EL (cell line): ENCODE data around the gene ZNF710.

Experiments
- DNase-seq: peaks from one replicate; pipeline ENCODE4 v3.0.0-alpha.2; 2016

The ZNF710 gene

GRCh38 chr15:90019611-90020010, 18.5 kb downstream of the ZNF710 start:
- DNase-seq, result no peak

DNA sequence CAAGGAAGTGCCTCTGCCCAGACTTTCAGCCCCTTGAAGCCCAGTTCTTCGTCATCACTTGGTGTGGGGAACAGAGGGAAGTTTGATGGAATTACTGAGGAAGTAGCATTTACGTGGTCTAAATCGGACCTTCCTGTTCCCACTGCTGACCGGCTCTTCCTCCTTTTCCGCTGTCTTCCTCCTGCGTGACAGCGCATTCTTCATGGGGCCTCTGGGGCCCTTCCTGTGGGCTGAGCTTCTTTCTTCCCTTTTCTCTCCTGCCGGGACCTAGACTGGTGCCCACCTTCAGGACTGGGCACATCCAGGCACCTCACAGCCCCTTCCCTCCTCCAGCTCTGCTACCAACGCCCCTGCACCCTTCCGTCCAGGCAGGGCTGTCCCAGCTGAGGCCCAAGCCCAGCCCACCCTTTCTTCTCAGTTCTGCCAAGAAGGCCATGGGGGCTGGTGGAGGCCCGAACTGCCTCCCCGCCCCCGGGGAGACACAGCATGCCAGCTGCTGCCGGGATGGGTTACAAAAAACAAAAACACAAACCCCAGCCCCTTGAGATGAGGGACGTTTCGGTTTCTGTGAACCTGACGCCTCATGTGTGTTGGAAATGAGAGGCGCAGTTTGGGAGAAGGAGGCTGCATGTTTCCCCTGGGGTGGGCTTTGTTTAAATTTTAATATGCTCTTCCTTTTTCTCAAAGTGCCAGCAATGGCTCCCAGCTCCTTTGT, 19.1 kb downstream of the ZNF710 start:
- DNase-seq, result no peak

DNA sequence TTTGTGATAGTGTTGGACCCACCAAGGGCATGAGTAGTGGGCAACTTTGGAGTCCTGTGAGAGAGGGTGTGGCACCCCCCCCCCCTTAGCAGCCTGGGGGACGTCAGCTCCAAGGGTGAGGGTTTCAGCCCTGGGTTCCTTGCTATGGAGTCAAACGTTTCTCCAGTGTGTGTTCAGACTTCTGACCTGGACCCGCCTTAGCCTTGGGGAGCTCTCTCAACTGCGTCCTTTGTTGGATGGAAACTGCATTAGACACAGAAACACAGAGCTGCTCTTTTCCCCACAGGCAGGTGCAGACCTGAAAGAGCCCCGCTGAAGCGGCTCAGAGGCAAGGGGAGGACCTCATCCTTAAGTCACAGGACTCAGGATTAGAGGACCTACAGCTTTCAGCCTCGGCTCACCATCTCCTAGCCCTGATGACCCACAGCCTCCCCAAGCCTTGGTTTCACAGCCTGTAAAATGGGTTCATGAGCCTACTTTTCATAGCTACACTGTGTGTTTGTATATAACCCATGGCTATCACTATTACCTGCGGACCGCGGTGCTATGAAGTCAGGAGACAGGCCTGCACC, 19.9 kb downstream of the ZNF710 start:
- no peak for DNase-seq

DNA sequence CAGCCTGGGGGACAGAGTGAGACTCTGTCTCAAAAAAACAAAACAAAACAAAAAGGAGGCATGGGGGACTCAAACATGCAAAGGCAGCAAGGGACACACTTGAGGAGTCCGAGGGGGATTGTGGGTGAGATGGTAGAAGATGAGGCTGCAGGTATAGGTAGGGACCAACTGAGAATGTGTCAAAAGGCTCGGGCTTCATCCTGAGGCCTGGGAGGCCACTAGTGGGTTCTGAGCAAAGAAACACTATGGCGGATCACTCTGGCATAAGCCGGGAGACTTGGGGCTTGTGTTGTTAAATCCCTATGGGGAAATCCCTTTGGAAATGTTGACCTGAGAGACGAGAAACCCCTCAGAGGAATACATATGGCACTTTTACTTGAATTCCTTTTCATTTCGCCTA, 21.2 kb downstream of the ZNF710 start:
- no peak for DNase-seq

- DNase-seq, result no peak
These were observed 22.0 kb downstream of the ZNF710 start for GRCh38 chr15:90022905-90023700.

DNA sequence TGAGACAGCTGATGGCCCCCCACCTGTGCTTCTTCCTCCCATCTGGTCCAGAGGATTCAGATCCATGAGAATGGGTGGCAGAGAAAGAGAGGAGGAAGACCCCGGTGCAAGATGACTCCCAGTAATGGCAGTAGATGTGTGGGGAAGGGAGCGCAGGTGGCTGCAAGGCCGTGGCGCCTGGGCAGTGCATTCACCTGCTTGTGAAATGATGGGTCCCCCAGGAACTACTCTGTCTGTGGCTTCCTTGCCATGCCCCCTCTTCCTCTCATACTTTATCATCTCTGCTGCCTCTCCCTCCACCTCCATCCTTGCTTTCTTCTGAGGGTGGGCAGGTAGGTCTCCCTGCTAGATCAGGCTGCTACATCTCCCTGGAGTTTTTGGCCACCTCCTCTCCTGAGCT, 23.3 kb downstream of the ZNF710 start:
- DNase-seq, result no peak

DNA sequence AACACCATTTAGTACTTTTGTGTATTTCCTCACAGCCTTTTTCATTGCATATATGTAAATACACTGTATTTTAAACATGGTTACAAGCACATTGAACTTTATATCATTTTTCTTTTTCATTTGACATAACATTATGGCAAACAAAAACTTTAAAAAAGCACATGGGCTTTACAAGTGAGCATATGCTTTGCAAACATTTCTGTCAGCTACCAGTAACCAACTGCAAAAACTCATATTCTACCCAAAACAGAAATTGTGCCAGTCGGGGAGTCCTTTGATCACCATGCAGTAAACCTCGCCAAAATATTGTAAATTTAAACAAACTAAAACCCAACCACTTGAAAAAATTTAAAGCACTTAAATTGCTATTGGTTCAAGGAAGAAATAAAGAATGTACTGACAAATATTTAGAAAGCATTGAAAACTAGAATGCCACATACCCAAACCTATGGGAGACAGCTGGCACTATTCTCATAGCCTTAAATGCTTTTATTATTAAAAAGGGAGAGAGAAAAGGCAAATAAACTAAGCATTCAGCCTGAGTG, 24.4 kb downstream of the ZNF710 start:
- DNase-seq, result no peak

- DNase-seq, result no peak
These were observed 27.3 kb downstream of the ZNF710 start for GRCh38 chr15:90028376-90028944.

DNA sequence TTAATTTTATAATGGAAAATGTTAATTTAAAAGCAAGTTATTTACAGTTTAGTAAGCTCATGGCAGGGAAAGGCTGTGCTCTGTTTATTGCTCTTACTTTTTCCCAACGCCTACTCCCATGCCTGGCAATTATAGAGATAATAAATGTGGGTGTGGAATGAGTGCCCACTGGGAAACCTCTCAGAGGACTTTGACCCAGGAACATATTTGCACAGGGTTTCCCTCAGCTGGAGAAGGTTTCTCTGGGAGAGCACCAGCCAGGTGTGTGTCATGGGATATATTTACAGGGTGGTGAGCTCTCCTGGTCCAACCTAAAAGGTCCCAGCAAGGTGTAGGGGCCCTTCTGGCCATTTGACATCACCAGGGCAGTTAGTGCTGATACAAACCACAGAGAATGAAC, 27.9 kb downstream of the ZNF710 start:
- no peak for DNase-seq

GRCh38 chr15:90030376-90030775, 29.3 kb downstream of the ZNF710 start:
- DNase-seq, result no peak

- DNase-seq, result peak; percentile 79
These were observed 30.2 kb downstream of the ZNF710 start for GRCh38 chr15:90031231-90031791.

GRCh38 chr15:90033006-90033405, 31.9 kb downstream of the ZNF710 start:
- DNase-seq, result no peak

DNA sequence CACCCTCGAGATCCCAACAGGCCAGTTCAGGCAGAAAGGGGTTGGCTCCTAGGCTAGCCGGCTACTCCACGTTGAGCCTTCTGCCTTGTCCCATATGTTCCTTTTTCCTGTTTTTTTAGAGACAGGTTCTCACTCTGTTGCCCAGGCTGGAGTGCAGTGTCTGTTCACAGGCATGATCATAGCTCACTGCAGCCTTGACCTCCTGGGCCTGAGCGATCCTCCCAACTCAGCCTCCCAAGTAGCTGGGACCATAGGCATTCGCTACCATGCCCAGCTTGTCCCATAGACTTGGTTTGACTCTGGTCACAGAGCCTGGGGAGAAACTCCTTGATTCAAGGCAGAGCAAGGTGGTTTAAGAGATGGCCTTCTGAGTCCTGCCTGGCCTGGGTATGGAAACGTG, 32.3 kb downstream of the ZNF710 start:
- DNase-seq, result no peak

- peak; percentile 86 for DNase-seq
These were observed 34.1 kb downstream of the ZNF710 start for GRCh38 chr15:90035095-90035839.

DNA sequence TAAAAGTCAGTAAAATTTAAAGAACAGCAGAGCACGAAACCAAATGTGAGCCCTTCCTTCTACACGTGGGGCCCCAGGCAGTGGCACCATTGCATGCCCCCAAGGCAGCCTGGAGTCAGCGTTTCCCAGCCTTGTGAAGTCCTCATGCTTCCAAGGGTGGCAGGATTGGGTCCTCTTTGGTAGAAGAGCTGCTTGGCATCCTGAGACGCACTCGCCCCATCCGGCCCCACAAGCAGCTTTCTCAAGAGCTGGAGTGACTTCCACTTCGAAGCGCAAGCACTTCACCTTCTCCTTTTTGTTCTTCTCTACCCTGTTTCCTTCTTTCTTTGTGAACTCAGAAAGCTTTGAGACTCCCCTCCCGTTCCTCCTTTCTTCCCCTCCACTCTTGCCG, 34.7 kb downstream of the ZNF710 start:
- no peak for DNase-seq

DNA sequence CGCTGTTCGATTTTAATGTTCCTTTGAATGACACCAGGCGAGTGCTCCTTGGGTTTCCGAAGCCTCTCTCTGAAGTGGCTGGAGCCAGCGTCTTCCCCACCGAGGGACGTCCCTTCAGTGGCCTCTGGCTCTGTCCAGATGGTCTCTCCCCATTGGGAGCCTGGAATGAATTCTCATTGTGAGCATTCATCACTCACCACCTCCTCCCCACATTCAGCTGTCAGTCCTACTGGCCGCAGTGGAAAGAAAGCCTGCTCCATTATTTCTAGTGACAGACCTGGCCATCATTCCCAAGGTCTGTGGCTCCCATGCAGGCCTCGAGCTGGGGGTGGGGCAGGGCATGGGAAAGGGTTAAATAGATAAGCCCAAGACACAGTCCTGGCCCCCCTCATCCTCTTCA, 35.2 kb downstream of the ZNF710 start:
- DNase-seq, result no peak

GRCh38 chr15:90036806-90037510, 35.8 kb downstream of the ZNF710 start:
- DNase-seq, result no peak

DNA sequence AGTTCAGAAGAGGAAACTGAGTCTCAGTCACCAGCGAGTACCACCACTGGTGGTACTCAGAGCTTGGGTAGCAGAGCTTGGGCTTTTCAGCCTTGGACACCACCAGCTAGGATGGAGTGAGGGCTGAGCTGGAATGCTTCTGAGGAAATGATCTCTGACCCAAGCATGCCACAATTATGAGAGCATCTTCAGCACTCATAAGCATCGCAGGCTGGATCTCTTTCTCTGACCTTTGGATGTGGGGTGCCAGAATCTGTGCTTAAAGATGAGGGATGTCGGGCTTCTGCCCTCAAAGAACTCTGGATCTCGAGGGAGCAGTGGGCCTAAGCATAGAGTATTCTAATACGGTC, 36.4 kb downstream of the ZNF710 start:
- peak; percentile 91 for DNase-seq

- DNase-seq, result peak; percentile 35
These were observed 37.0 kb downstream of the ZNF710 start for GRCh38 chr15:90037961-90038631.

GRCh38 chr15:90038632-90039095, 37.5 kb downstream of the ZNF710 start:
- no peak for DNase-seq

GRCh38 chr15:90039996-90040395, 38.9 kb downstream of the ZNF710 start:
- DNase-seq, result peak; percentile 31
